Mononuclear cell (primary cell): ENCODE measurements around the gene ZNG1F. TPM values are rescaled to one million over a fixed set of nuclear protein-coding genes. Genes with fewer than 3 reads are reported as not detected.
"Not testable (repeated sequence)": the region's sequence is repeated elsewhere in the genome, so short reads cannot be mapped to it uniquely, and the experiment has no call there.

Experiments used
- H3K27me3 ChIP-seq: 2 replicates; pipeline ENCODE4 v1.6.0; 2011; ENCODE audit warnings: low read length, control low read depth; ENCODE audit not compliant: insufficient read depth
- H3K4me1 ChIP-seq: 2 replicates; pipeline ENCODE4 v1.5.1; 2011; ENCODE audit warnings: mild to moderate bottlenecking, low read length, control low read depth; ENCODE audit not compliant: insufficient read depth
- H3K4me3 ChIP-seq: 2 replicates; pipeline ENCODE4 v1.5.1; 2011; ENCODE audit warnings: mild to moderate bottlenecking, low read length, moderate library complexity
- H3K9me3 ChIP-seq: 2 replicates; pipeline ENCODE4 v1.5.1; 2011; ENCODE audit warnings: low read depth, mild to moderate bottlenecking, control low read depth, low read length
- total RNA-seq: library from RNA; depleted of rRNA; stranded (reverse); fragments of >200 nt; gene quantifications from one replicate; pipeline ENCODE4 v1.2.3, GENCODE V29; 2012

The ZNG1F gene
- 3.0 TPM for total RNA-seq

- H3K27me3 ChIP-seq, H3K9me3 ChIP-seq, H3K4me1 ChIP-seq, H3K4me3 ChIP-seq: not testable (repeated sequence)
Observed at GRCh38 chr9:41189217-41189616, at the start of gene ZNG1F. Gene ZNG1F (minus strand): TSS chr9:41189317. CDS start chr9:41189258, 59 bp downstream.

- H3K27me3 ChIP-seq, H3K4me1 ChIP-seq, H3K9me3 ChIP-seq: not testable (repeated sequence)
- peak overlapping the region; percentile 8 for H3K4me3 ChIP-seq
Observed at GRCh38 chr9:41237110-41237749, 48.1 kb upstream of the ZNG1F start.

GRCh38 chr9:41236486-41237109, 47.5 kb upstream of the ZNG1F start:
- not testable (repeated sequence) for H3K27me3 ChIP-seq, H3K4me1 ChIP-seq, H3K4me3 ChIP-seq, H3K9me3 ChIP-seq

- H3K4me3 ChIP-seq = peak overlapping the region; percentile 34
- H3K27me3 ChIP-seq, H3K4me1 ChIP-seq, H3K9me3 ChIP-seq: not testable (repeated sequence)
Observed at GRCh38 chr9:41234811-41235805, 46.0 kb upstream of the ZNG1F start.

- H3K9me3 ChIP-seq, H3K4me1 ChIP-seq, H3K4me3 ChIP-seq, H3K27me3 ChIP-seq: not testable (repeated sequence)
Observed at GRCh38 chr9:41234221-41234620, 45.1 kb upstream of the ZNG1F start.

GRCh38 chr9:41232326-41232725, 43.2 kb upstream of the ZNG1F start:
- H3K4me1 ChIP-seq, H3K9me3 ChIP-seq, H3K27me3 ChIP-seq, H3K4me3 ChIP-seq: not testable (repeated sequence)

GRCh38 chr9:41230418-41230817, 41.3 kb upstream of the ZNG1F start:
- not testable (repeated sequence) for H3K27me3 ChIP-seq, H3K4me3 ChIP-seq, H3K4me1 ChIP-seq, H3K9me3 ChIP-seq

- Histone ChIP-seq H3K4me1 (peaks cover 2% of the 10 kb centered on the region), H3K27me3 (peaks cover 6% of the 10 kb centered on the region), H3K9me3 (no peaks in the 10 kb centered on the region), H3K4me3 (no peak overlapping the region)
Observed at GRCh38 chr9:41229408-41230401, 40.6 kb upstream of the ZNG1F start.

GRCh38 chr9:41219831-41220230, 30.7 kb upstream of the ZNG1F start:
- H3K4me1 ChIP-seq, H3K9me3 ChIP-seq, H3K27me3 ChIP-seq, H3K4me3 ChIP-seq: not testable (repeated sequence)

GRCh38 chr9:41188439-41188838, 678 bp downstream of the ZNG1F start:
- not testable (repeated sequence) for H3K4me1 ChIP-seq, H3K27me3 ChIP-seq, H3K4me3 ChIP-seq, H3K9me3 ChIP-seq

- H3K27me3 ChIP-seq, H3K4me1 ChIP-seq, H3K9me3 ChIP-seq, H3K4me3 ChIP-seq: not testable (repeated sequence)
Observed at GRCh38 chr9:41174994-41175393, 14.1 kb downstream of the ZNG1F start.

- H3K4me3 ChIP-seq, H3K27me3 ChIP-seq, H3K4me1 ChIP-seq, H3K9me3 ChIP-seq: not testable (repeated sequence)
Observed at GRCh38 chr9:41150116-41150515, 39.0 kb downstream of the ZNG1F start.

- not testable (repeated sequence) for H3K4me1 ChIP-seq, H3K27me3 ChIP-seq, H3K4me3 ChIP-seq, H3K9me3 ChIP-seq
Observed at GRCh38 chr9:41141878-41142277, 47.2 kb downstream of the ZNG1F start.

- H3K4me1 ChIP-seq, H3K27me3 ChIP-seq, H3K9me3 ChIP-seq: not testable (repeated sequence)
Observed at GRCh38 chr9:41128581-41128980, 60.5 kb downstream of the ZNG1F start, which contains the start of gene FOXD4L6. Gene FOXD4L6 (minus strand): TSS chr9:41128681. CDS start chr9:41128383, 298 bp downstream.

More at GRCh38 chr9:41128581-41128980, 60.5 kb downstream of the ZNG1F start, which contains the start of gene FOXD4L6:
- not testable (repeated sequence) for H3K4me3 ChIP-seq
